SK-N-SH treated with all-trans-retinoic acid at 6 μM for 48 hours (cell line): ENCODE results near the gene PRR14L.

Experiments
- ATAC-seq: fragments of 200-7000 bp; cut with Tn5 transposase; 3 replicates; pipeline ENCODE4 v1.9.1; 2020; ENCODE audit warnings: mild to moderate bottlenecking, moderate library complexity
- BACH2 ChIP-seq: fragments of 250-450 bp; sonication (Bioruptor Pico); IDR thresholded peaks from 2 replicates; pipeline ENCODE4 v1.9.0; 2021; ENCODE audit warnings: mild to moderate bottlenecking, borderline replicate concordance
- CSDC2 ChIP-seq: fragments of 250-450 bp; sonication (Bioruptor Pico); IDR thresholded peaks from 2 replicates; pipeline ENCODE4 v1.5.0; 2020; ENCODE audit warnings: mild to moderate bottlenecking, moderate library complexity
- ESRRG ChIP-seq: fragments of 250-450 bp; sonication (Bioruptor Pico); IDR thresholded peaks from 2 replicates; pipeline ENCODE4 v1.6.1; 2021; ENCODE audit warnings: mild to moderate bottlenecking
- GLIS3 ChIP-seq: fragments of 250-450 bp; sonication (Bioruptor Pico); IDR thresholded peaks from 2 replicates; pipeline ENCODE4 v1.5.0; 2020; ENCODE audit warnings: mild to moderate bottlenecking, moderate library complexity
- ISL1 ChIP-seq: fragments of 250-450 bp; sonication (Bioruptor Pico); IDR thresholded peaks from 2 replicates; pipeline ENCODE4 v2.1.2; 2022; ENCODE audit warnings: mild to moderate bottlenecking, moderate library complexity
- OSR1 ChIP-seq: fragments of 250-450 bp; sonication (Bioruptor Pico); IDR thresholded peaks from 2 replicates; pipeline ENCODE4 v1.8.0; 2022; ENCODE audit warnings: moderate library complexity, mild to moderate bottlenecking, inconsistent platforms
- PPARA ChIP-seq: fragments of 250-450 bp; sonication (Bioruptor Pico); IDR thresholded peaks from 2 replicates; pipeline ENCODE4 v1.5.0; 2020; ENCODE audit warnings: mild to moderate bottlenecking, borderline replicate concordance
- RARB ChIP-seq: fragments of 250-450 bp; sonication (Bioruptor Pico); IDR thresholded peaks from 2 replicates; pipeline ENCODE4 v1.8.0; 2021; ENCODE audit warnings: mild to moderate bottlenecking, moderate library complexity
- SNAI2 ChIP-seq: fragments of 250-450 bp; sonication (Bioruptor Pico); IDR thresholded peaks from 2 replicates; pipeline ENCODE4 v1.5.0; 2020; ENCODE audit warnings: mild to moderate bottlenecking, moderate library complexity
- TCF4 ChIP-seq: fragments of 250-450 bp; sonication (Bioruptor Pico); IDR thresholded peaks from 2 replicates; pipeline ENCODE4 v1.8.0; 2021; ENCODE audit warnings: mild to moderate bottlenecking, moderate library complexity, borderline replicate concordance
- TOX ChIP-seq: fragments of 250-450 bp; sonication (Bioruptor Pico); IDR thresholded peaks from 2 replicates; pipeline ENCODE4 v1.8.0; 2021; ENCODE audit warnings: mild to moderate bottlenecking, moderate library complexity, borderline replicate concordance
- TSHZ2 ChIP-seq: fragments of 250-450 bp; sonication (Bioruptor Pico); IDR thresholded peaks from 2 replicates; pipeline ENCODE4 v1.5.0; 2020; ENCODE audit warnings: mild to moderate bottlenecking, moderate library complexity
- ZC3H10 ChIP-seq: fragments of 250-450 bp; sonication (Bioruptor Pico); IDR thresholded peaks from 2 replicates; pipeline ENCODE4 v1.5.1; 2021; ENCODE audit warnings: mild to moderate bottlenecking, moderate library complexity
- ZFP3 ChIP-seq: fragments of 250-450 bp; sonication (Bioruptor Pico); IDR thresholded peaks from 2 replicates; pipeline ENCODE4 v1.5.0; 2020; ENCODE audit warnings: mild to moderate bottlenecking, moderate library complexity
- ZFP30 ChIP-seq: fragments of 450-650 bp; formaldehyde crosslinking; IDR thresholded peaks from 2 replicates; pipeline ENCODE4 v1.5.0; 2022; ENCODE audit warnings: mild to moderate bottlenecking, moderate library complexity
- ZNF565 ChIP-seq: fragments of 450-650 bp; formaldehyde crosslinking; conservative IDR thresholded peaks from 2 replicates; pipeline ENCODE4 v1.5.0; 2020; ENCODE audit warnings: low read depth, mild to moderate bottlenecking, moderate library complexity
- ZNF70 ChIP-seq: fragments of 450-650 bp; formaldehyde crosslinking; IDR thresholded peaks from 2 replicates; pipeline ENCODE4 v1.5.0; 2020; ENCODE audit warnings: mild to moderate bottlenecking, moderate library complexity
- ZNF8 ChIP-seq: fragments of 450-650 bp; formaldehyde crosslinking; IDR thresholded peaks from 2 replicates; pipeline ENCODE4 v1.5.0; 2020; ENCODE audit warnings: mild to moderate bottlenecking, moderate library complexity
- TF ChIP-seq, protein P1 (sequence below): fragments of 250-450 bp; sonication (Bioruptor Pico); IDR thresholded peaks from 2 replicates; pipeline ENCODE4 v1.8.0; 2020; ENCODE audit warnings: mild to moderate bottlenecking, moderate library complexity, borderline replicate concordance
- TF ChIP-seq, protein P2 (sequence below): fragments of 250-450 bp; sonication (Bioruptor Pico); IDR thresholded peaks from 2 replicates; pipeline ENCODE4 v1.8.0; 2021; ENCODE audit warnings: low read depth, mild to moderate bottlenecking, moderate library complexity, borderline replicate concordance
- TF ChIP-seq, protein P3 (sequence below): fragments of 250-450 bp; sonication (Bioruptor Pico); IDR thresholded peaks from 2 replicates; pipeline ENCODE4 v1.5.1; 2020; ENCODE audit warnings: low read depth, mild to moderate bottlenecking, moderate library complexity

PRR14L gene

GRCh38 chr22:31637447-31637890, 112.5 kb downstream of the PRR14L start:
- TF ChIP-seq ZFP3 (no peak), GLIS3 (CRISPR knock-in tag) (no peak), BACH2 (CRISPR knock-in tag) (no peak), CSDC2 (CRISPR knock-in tag) (no peak), ZC3H10 (CRISPR knock-in tag) (no peak), OSR1 (no peak), SNAI2 (no peak), PPARA (CRISPR knock-in tag) (no peak), TOX (CRISPR knock-in tag) (no peak), TSHZ2 (CRISPR knock-in tag) (no peak), ISL1 (CRISPR knock-in tag) (no peak), ZNF70 (CRISPR knock-in tag) (no peak), TCF4 (CRISPR knock-in tag) (no peak)
- TF ChIP-seq, protein P1, sequence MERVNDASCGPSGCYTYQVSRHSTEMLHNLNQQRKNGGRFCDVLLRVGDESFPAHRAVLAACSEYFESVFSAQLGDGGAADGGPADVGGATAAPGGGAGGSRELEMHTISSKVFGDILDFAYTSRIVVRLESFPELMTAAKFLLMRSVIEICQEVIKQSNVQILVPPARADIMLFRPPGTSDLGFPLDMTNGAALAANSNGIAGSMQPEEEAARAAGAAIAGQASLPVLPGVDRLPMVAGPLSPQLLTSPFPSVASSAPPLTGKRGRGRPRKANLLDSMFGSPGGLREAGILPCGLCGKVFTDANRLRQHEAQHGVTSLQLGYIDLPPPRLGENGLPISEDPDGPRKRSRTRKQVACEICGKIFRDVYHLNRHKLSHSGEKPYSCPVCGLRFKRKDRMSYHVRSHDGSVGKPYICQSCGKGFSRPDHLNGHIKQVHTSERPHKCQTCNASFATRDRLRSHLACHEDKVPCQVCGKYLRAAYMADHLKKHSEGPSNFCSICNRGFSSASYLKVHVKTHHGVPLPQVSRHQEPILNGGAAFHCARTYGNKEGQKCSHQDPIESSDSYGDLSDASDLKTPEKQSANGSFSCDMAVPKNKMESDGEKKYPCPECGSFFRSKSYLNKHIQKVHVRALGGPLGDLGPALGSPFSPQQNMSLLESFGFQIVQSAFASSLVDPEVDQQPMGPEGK (CRISPR knock-in tag) = no peak
- TF ChIP-seq, protein P2, sequence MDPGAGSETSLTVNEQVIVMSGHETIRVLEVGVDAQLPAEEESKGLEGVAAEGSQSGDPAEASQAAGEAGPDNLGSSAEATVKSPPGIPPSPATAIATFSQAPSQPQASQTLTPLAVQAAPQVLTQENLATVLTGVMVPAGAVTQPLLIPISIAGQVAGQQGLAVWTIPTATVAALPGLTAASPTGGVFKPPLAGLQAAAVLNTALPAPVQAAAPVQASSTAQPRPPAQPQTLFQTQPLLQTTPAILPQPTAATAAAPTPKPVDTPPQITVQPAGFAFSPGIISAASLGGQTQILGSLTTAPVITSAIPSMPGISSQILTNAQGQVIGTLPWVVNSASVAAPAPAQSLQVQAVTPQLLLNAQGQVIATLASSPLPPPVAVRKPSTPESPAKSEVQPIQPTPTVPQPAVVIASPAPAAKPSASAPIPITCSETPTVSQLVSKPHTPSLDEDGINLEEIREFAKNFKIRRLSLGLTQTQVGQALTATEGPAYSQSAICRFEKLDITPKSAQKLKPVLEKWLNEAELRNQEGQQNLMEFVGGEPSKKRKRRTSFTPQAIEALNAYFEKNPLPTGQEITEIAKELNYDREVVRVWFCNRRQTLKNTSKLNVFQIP (CRISPR knock-in tag) = no peak
- no peak for ATAC-seq

DNA sequence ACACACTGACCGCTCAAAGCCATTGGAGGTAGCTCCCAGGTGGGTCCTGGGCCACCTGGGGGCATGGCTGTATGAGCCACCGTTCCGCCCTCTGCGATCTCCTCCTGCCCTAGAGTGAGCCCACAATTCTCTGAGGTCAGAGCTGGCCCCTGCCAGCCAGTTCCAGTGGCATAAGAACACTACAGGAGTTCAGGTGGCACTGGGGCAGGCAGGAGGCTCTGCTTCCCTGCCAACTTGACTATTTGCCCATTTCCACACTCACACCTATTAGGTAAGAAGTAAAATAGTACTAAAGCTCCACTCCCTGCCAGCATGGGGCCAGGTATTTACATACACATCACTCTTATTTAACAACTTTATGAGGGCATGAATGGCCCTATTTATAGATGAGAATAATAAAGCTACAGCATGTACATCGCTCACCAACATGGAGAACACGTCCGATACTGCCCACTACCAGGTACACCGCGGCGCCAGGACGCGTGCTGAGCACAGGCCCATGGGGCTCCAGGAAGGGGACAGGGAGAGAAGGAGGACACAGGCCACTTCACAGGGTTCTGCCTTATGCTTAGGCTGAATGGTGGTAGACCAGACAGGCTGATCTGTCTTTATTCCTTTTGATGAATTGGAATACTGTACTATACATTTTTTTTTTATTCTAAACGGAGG, 114.2 kb downstream of the PRR14L start:
- ATAC-seq = no peak
- TF ChIP-seq ZFP3 = no peak
- no peak for TF ChIP-seq ZC3H10 (CRISPR knock-in tag)
- TF ChIP-seq ESRRG (CRISPR knock-in tag) = no peak
- TF ChIP-seq SNAI2 = no peak
- no peak for TF ChIP-seq CSDC2 (CRISPR knock-in tag)
- no peak for TF ChIP-seq ISL1 (CRISPR knock-in tag)
- no peak for TF ChIP-seq BACH2 (CRISPR knock-in tag)
- TF ChIP-seq, protein P2 (CRISPR knock-in tag) = no peak
- TF ChIP-seq TSHZ2 (CRISPR knock-in tag) = no peak
- TF ChIP-seq, protein P3, sequence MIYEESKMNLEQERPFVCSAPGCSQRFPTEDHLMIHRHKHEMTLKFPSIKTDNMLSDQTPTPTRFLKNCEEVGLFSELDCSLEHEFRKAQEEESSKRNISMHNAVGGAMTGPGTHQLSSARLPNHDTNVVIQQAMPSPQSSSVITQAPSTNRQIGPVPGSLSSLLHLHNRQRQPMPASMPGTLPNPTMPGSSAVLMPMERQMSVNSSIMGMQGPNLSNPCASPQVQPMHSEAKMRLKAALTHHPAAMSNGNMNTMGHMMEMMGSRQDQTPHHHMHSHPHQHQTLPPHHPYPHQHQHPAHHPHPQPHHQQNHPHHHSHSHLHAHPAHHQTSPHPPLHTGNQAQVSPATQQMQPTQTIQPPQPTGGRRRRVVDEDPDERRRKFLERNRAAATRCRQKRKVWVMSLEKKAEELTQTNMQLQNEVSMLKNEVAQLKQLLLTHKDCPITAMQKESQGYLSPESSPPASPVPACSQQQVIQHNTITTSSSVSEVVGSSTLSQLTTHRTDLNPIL (CRISPR knock-in tag) = no peak
- no peak for TF ChIP-seq ZNF8 (CRISPR knock-in tag)
- no peak for TF ChIP-seq ZNF70 (CRISPR knock-in tag)
- TF ChIP-seq ZFP30 = no peak
- no peak for TF ChIP-seq RARB
- TF ChIP-seq GLIS3 (CRISPR knock-in tag) = no peak
- TF ChIP-seq, protein P1 (CRISPR knock-in tag) = no peak
- no peak for TF ChIP-seq ZNF565
- TF ChIP-seq PPARA (CRISPR knock-in tag) = no peak
- TF ChIP-seq OSR1 = no peak
- TF ChIP-seq, all 23 proteins: peak for 0
